Osteocyte (in vitro differentiated cells): ENCODE results near the gene ENOSF1. TPM values are rescaled to one million over a fixed set of nuclear protein-coding genes. Genes with fewer than 3 reads are reported as not detected.

Experiments
- DNase-seq: peaks from one replicate; pipeline ENCODE4 v3.0.0; 2021; ENCODE audit warnings: mixed read lengths; ENCODE audit not compliant: unreplicated experiment; ENCODE audit errors: extremely low spot score
- H3K27ac Mint-ChIP-seq: one replicate; pipeline ENCODE4 v1.8.0; 2021; ENCODE audit warnings: mild to moderate bottlenecking, mixed read lengths; ENCODE audit not compliant: unreplicated experiment
- H3K27me3 Mint-ChIP-seq: one replicate; pipeline ENCODE4 v1.8.0; 2021; ENCODE audit warnings: mixed read lengths; ENCODE audit not compliant: unreplicated experiment
- H3K36me3 Mint-ChIP-seq: one replicate; pipeline ENCODE4 v1.8.0; 2021; ENCODE audit warnings: mixed read lengths; ENCODE audit not compliant: unreplicated experiment
- H3K4me1 Mint-ChIP-seq: one replicate; pipeline ENCODE4 v1.8.0; 2021; ENCODE audit warnings: mixed read lengths; ENCODE audit not compliant: unreplicated experiment
- H3K4me3 Mint-ChIP-seq: one replicate; pipeline ENCODE4 v1.8.0; 2021; ENCODE audit warnings: mild to moderate bottlenecking, moderate library complexity, mixed read lengths; ENCODE audit not compliant: unreplicated experiment
- H3K9me3 Mint-ChIP-seq: one replicate; pipeline ENCODE4 v1.8.0; 2021; ENCODE audit warnings: mixed read lengths; ENCODE audit not compliant: unreplicated experiment
- CTCF ChIP-seq: fragments of 200-600 bp; sonication (generic); IDR thresholded peaks from 2 replicates; pipeline ENCODE4 v1.5.0; 2021; ENCODE audit warnings: antibody characterized with exemption, mild to moderate bottlenecking, moderate library complexity
- total RNA-seq: library from RNA; stranded (reverse); gene quantifications from 2 replicates; pipeline ENCODE4 v1.2.1, GENCODE V29; 2021

Gene ENOSF1
- total RNA-seq, 1 donor from 2014 or later: 22.3 TPM

DNA sequence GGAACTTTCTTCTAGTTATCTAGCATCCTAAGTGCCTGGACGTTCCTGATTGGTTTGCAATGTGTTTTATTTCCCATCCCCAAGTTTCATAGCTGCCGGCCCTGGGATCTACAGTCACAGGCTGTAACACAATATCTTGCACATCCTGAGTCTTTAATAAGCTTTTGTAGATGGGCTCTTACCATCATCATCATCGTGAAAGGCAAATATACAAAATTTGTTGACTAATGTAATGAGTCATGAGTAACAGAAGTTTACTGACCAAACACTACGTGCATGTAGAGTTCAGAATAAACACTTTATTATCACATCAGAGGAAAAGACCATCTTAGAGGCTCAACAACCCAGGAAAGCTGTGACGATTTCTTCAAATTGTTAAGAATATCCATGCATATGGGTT, 63.1 kb downstream of the ENOSF1 start:
- no peak for TF ChIP-seq CTCF
- Mint-ChIP-seq H3K4me1 (peaks cover 4% of the 10 kb centered on the region), H3K36me3 (no peaks in the 10 kb centered on the region), H3K27me3 (peaks cover 2% of the 10 kb centered on the region), H3K4me3 (no peak overlapping the region), H3K9me3 (no peaks in the 10 kb centered on the region), H3K27ac (no peak overlapping the region)
- DNase-seq: no peak

- peaks cover 4% of the 10 kb centered on the region for H3K4me1 Mint-ChIP-seq
- H3K27ac Mint-ChIP-seq: no peak overlapping the region
- no peaks in the 10 kb centered on the region for H3K36me3 Mint-ChIP-seq
- no peak overlapping the region for H3K4me3 Mint-ChIP-seq
- no peaks in the 10 kb centered on the region for H3K9me3 Mint-ChIP-seq
- no peak for DNase-seq
- H3K27me3 Mint-ChIP-seq: peaks cover 10% of the 10 kb centered on the region
- TF ChIP-seq CTCF: no peak
These were observed 65.1 kb downstream of the ENOSF1 start for GRCh38 chr18:647304-647703.

GRCh38 chr18:644395-645004, 67.9 kb downstream of the ENOSF1 start:
- Mint-ChIP-seq H3K27me3 (peaks cover 12% of the 10 kb centered on the region), H3K36me3 (no peaks in the 10 kb centered on the region), H3K9me3 (no peaks in the 10 kb centered on the region), H3K27ac (no peak overlapping the region), H3K4me3 (no peak overlapping the region), H3K4me1 (no peaks in the 10 kb centered on the region)
- no peak for DNase-seq
- TF ChIP-seq CTCF: no peak

DNA sequence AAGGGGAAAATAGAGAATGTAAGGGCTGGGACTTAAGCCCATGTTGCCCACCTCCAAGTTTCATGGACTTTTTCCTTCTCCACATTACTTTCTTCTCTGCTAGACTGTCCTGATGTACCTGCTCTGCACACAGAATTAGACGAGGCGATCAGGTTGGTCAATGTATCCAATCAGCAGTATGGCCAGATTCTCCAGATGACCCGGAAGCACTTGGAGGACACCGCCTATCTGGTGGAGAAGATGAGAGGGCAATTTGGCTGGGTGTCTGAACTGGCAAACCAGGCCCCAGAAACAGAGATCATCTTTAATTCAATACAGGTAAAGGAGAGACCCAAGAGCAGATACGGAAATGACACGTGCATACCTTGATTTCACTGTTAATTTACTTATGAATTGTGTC, 71.2 kb downstream of the ENOSF1 start:
- no peak for DNase-seq
- Mint-ChIP-seq H3K36me3 (no peaks in the 10 kb centered on the region), H3K27ac (no peak overlapping the region), H3K27me3 (peaks cover 12% of the 10 kb centered on the region), H3K4me3 (no peak overlapping the region), H3K4me1 (no peaks in the 10 kb centered on the region), H3K9me3 (no peaks in the 10 kb centered on the region)
- TF ChIP-seq CTCF: no peak

GRCh38 chr18:635171-635570, 77.3 kb downstream of the ENOSF1 start:
- DNase-seq: no peak
- no peaks in the 10 kb centered on the region for H3K36me3 Mint-ChIP-seq
- no peaks in the 10 kb centered on the region for H3K9me3 Mint-ChIP-seq
- H3K4me3 Mint-ChIP-seq: no peak overlapping the region
- H3K27ac Mint-ChIP-seq: no peak overlapping the region
- H3K4me1 Mint-ChIP-seq: peaks cover 8% of the 10 kb centered on the region
- H3K27me3 Mint-ChIP-seq: no peaks in the 10 kb centered on the region
- TF ChIP-seq CTCF: no peak
